Femur (tissue), 1 donor: ENCODE measurements around the gene SEMA5B.
A peak's percentile ranks its signal among the peaks of the same experiment; 100 is the strongest.

ENCODE experiments used
- DNase-seq: peaks from one replicate; pipeline ENCODE4 v3.0.0-alpha.2; 2017

The SEMA5B gene

GRCh38 chr3:123025642-123026521, 1.7 kb downstream of the SEMA5B start:
- peak; percentile 43 for DNase-seq

- DNase-seq: no peak
Observed at GRCh38 chr3:123024056-123024455, 3.5 kb downstream of the SEMA5B start.

GRCh38 chr3:123021996-123022510, 5.5 kb downstream of the SEMA5B start:
- no peak for DNase-seq

GRCh38 chr3:123021388-123021787, 6.2 kb downstream of the SEMA5B start:
- DNase-seq: no peak

- no peak for DNase-seq
Observed at GRCh38 chr3:123020709-123021108, 6.9 kb downstream of the SEMA5B start.

GRCh38 chr3:123019591-123019990, 8.0 kb downstream of the SEMA5B start:
- no peak for DNase-seq

- no peak for DNase-seq
Observed at GRCh38 chr3:123019161-123019560, 8.4 kb downstream of the SEMA5B start.

GRCh38 chr3:123018683-123019082, 8.9 kb downstream of the SEMA5B start:
- no peak for DNase-seq

- DNase-seq: no peak
Observed at GRCh38 chr3:123015596-123015995, 12.0 kb downstream of the SEMA5B start.

- DNase-seq: no peak
Observed at GRCh38 chr3:123013876-123014275, 13.7 kb downstream of the SEMA5B start.

- DNase-seq: no peak
Observed at GRCh38 chr3:123012652-123013051, 14.9 kb downstream of the SEMA5B start.

GRCh38 chr3:123011447-123011846, 16.1 kb downstream of the SEMA5B start:
- no peak for DNase-seq

GRCh38 chr3:123008840-123009239, 18.7 kb downstream of the SEMA5B start:
- no peak for DNase-seq

GRCh38 chr3:123006609-123007008, 21.0 kb downstream of the SEMA5B start:
- no peak for DNase-seq

GRCh38 chr3:123005291-123005690, 22.3 kb downstream of the SEMA5B start:
- DNase-seq: no peak

- DNase-seq: no peak
Observed at GRCh38 chr3:123004201-123004918, 23.2 kb downstream of the SEMA5B start.

- DNase-seq: no peak
Observed at GRCh38 chr3:123002749-123003497, 24.6 kb downstream of the SEMA5B start.

- no peak for DNase-seq
Observed at GRCh38 chr3:123002100-123002748, 25.3 kb downstream of the SEMA5B start.

- no peak for DNase-seq
Observed at GRCh38 chr3:122998856-122999255, 28.7 kb downstream of the SEMA5B start.

- no peak for DNase-seq
Observed at GRCh38 chr3:122998206-122998605, 29.4 kb downstream of the SEMA5B start.

- peak; percentile 70 for DNase-seq
Observed at GRCh38 chr3:122996038-122996580, 31.5 kb downstream of the SEMA5B start.

- DNase-seq: no peak
Observed at GRCh38 chr3:122994954-122995353, 32.6 kb downstream of the SEMA5B start.
